Kidney (tissue), 14 donors: ENCODE measurements around the gene XKR7. TPM values are rescaled to one million over a fixed set of nuclear protein-coding genes. Genes with fewer than 3 reads are reported as not detected.

Source experiments
- DNase-seq, 5 donors: peaks; one replicate each; pipeline ENCODE4 v3.0.0-alpha.2; 2013 to 2020
- FAIRE-seq: peaks from 2 replicates; lab custom pipeline; 2012; peaks lifted over from hg19 to GRCh38; lab: Jason Lieb, UNC
- H3K27ac ChIP-seq, 2 donors: one replicate each; pipeline ENCODE4 v1.7.0; 2013; ENCODE audit warnings: low read depth in 2 of 2, low read length in 2 of 2, inconsistent platforms in 1 of 2
- H3K27me3 ChIP-seq: one replicate; pipeline ENCODE4 v1.7.1; 2013; ENCODE audit warnings: low read length, inconsistent platforms; ENCODE audit not compliant: control insufficient read depth, insufficient read depth
- H3K36me3 ChIP-seq, 3 donors: one replicate each; pipeline versions ENCODE4 v1.7.0 to v1.7.1; 2013; ENCODE audit warnings: low read length in 3 of 3, control low read depth in 1 of 3, inconsistent platforms in 1 of 3; ENCODE audit not compliant: insufficient read depth in 3 of 3, control insufficient read depth in 2 of 3
- H3K4me1 ChIP-seq, 3 donors: one replicate each; pipeline versions ENCODE4 v1.7.0 to v1.7.1; 2013; ENCODE audit warnings: low read length in 3 of 3, inconsistent platforms in 1 of 3, low read depth in 1 of 3; ENCODE audit not compliant: control insufficient read depth in 2 of 3, insufficient read depth in 2 of 3
- H3K4me3 ChIP-seq, 3 donors: one replicate each; pipeline versions ENCODE4 v1.7.0 to v1.8.1; 2013; ENCODE audit warnings: low read length in 3 of 3, control low read depth in 1 of 3, inconsistent platforms in 1 of 3
- H3K9ac ChIP-seq, 3 donors: one replicate each; pipeline versions ENCODE4 v1.7.0 to v1.7.1; 2013; ENCODE audit warnings: low read length in 3 of 3, control low read depth in 1 of 3, inconsistent platforms in 1 of 3
- H3K9me3 ChIP-seq, 3 donors: one replicate each; pipeline versions ENCODE4 v1.7.0 to v1.7.1; 2013; ENCODE audit warnings: low read length in 3 of 3, control low read depth in 1 of 3, inconsistent platforms in 1 of 3; ENCODE audit not compliant: control insufficient read depth in 2 of 3, insufficient read depth in 1 of 3
- CTCF ChIP-seq: IDR thresholded peaks from 3 replicates; pipeline ENCODE4 v1.5.1; 2012; ENCODE audit warnings: mild to moderate bottlenecking, moderate library complexity, borderline replicate concordance; ENCODE audit not compliant: insufficient read depth; ENCODE audit errors: extremely low read depth
- intact Hi-C: fragments of 100-400 bp; cut with DNase I; formaldehyde crosslinking; loops from one replicate; pipeline ENCODE4 v1.11.1; 2022
- polyA plus RNA-seq: library from polyadenylated mRNA; stranded (reverse); fragments of 350-450 nt; fragmentation: Illumina TruSeq; extraction: RNeasy Lipid Tissue Mini Kit (QIAGEN cat#74804); gene quantifications from one replicate; pipeline ENCODE4 v1.2.3, GENCODE V29; 2014; ENCODE audit warnings: low read depth, low replicate concordance; ENCODE audit not compliant: insufficient read depth
- total RNA-seq: library from RNA; stranded (reverse); fragmentation: NEBNext Ultra II Directional; extraction: Animal tissue kit (Norgen Biotek cat#: 25700); gene quantifications from one replicate; pipeline ENCODE4 v1.2.1, GENCODE V29; 2021
- donor health status: control.
- donor health status: control.
- donor health status: control.
- donor health status: control.
- donor health status: control.
- donor health status: DM: yes; HTN: yes; CAD: no.
- donor health status: Normal renal cell carcinoma (clear cell type).

The XKR7 gene
- total and polyA plus RNA-seq, 2 donors from 2014 or later = 0.06 TPM; not detected in 1

- no peaks in the 10 kb centered on the region for H3K9me3 ChIP-seq
- H3K27me3 ChIP-seq = no peaks in the 10 kb centered on the region
- H3K4me1 ChIP-seq = no peaks in the 10 kb centered on the region
- H3K9ac ChIP-seq = no peak overlapping the region
- DNase-seq (no peak), FAIRE-seq (no peak)
- no peaks in the 10 kb centered on the region for H3K36me3 ChIP-seq
- no peak overlapping the region for H3K4me3 ChIP-seq
- intact Hi-C loops = no loop called here
- TF ChIP-seq CTCF = no peak
- no peak overlapping the region for H3K27ac ChIP-seq
These were observed 20.6 kb downstream of the XKR7 start for GRCh38 chr20:31988430-31989015.

- Histone ChIP-seq H3K36me3 (no peaks in the 10 kb centered on the region), H3K27me3 (peaks cover 3% of the 10 kb centered on the region), H3K4me3 (no peak overlapping the region), H3K27ac (no peak overlapping the region), H3K9me3 (no peaks in the 10 kb centered on the region), H3K4me1 (no peaks in the 10 kb centered on the region), H3K9ac (no peak overlapping the region)
- DNase-seq (no peak), FAIRE-seq (no peak)
- intact Hi-C loops = no loop called here
- TF ChIP-seq CTCF = no peak
These were observed 21.2 kb downstream of the XKR7 start for GRCh38 chr20:31989030-31989645.

- no peak overlapping the region for H3K27ac ChIP-seq
- FAIRE-seq (no peak), DNase-seq (peak in 1 of 5 donors; percentile 70)
- H3K9ac ChIP-seq = no peak overlapping the region
- H3K27me3 ChIP-seq = peaks cover 8% of the 10 kb centered on the region
- no peaks in the 10 kb centered on the region for H3K9me3 ChIP-seq
- TF ChIP-seq CTCF = no peak
- no peak overlapping the region for H3K4me3 ChIP-seq
- H3K36me3 ChIP-seq = no peaks in the 10 kb centered on the region
- no peaks in the 10 kb centered on the region for H3K4me1 ChIP-seq
- intact Hi-C loops = no loop called here
These were observed 22.8 kb downstream of the XKR7 start for GRCh38 chr20:31990641-31991338.
